ENCODE results near the gene IGF2BP2. TPM values are rescaled to one million over a fixed set of nuclear protein-coding genes. Genes with fewer than 3 reads are reported as not detected.

IGF2BP2 gene
- 147 and 170 TPM in 2 replicates for total RNA-seq

DNA sequence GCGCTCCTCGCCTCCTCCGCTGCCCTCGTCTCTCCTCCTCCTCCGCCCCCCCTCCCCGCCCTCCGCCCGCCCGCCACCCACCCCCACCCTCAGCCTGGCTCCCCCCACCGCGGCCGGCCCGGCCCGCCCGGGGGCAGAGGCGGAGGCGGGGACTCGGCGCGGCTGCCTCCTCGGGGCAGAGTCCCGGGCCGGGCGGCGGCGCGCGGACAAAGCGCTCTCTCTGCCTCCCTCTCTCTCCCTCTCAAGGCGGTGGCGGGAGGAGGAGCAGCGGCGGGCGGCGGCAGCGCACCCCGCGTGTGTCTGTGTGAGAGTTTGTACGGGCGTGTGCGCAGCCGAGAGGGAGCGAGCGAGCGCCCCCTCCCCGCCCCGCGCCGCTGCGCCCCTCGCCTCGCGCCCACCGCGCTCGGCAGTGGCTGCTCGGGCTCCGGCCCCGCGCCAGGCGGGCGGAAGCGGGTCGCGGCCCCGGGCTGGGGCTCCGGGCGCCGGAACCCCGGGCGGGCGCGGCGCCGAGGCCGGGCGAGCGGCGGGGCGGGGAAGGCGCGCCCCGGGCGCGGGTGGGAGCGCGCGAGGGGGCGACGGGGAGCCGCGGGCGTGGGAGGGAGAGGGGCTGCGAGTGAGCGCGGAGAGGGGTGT lies at the start of gene IGF2BP2:
IGF2BP2 (minus strand) TSS at position 37 of the 633 bp plus-strand sequence. CDS start 82 bp downstream, outside the sequence.

Other genes starting within 250 kb of the IGF2BP2 start
- gene SENP2, start 238.7 kb downstream of the IGF2BP2 start, total RNA-seq: 9.5 and 17.5 TPM in 2 replicates
- gene TRA2B, start 113.0 kb upstream of the IGF2BP2 start, total RNA-seq: 160 and 215 TPM in 2 replicates

Measured in myometrial cell (primary cell).